ENCODE data around the gene NAALADL2.

- TF ChIP-seq MAZ (IDR thresholded peaks at IDR 0.05; ENCODE audit: borderline replicate concordance, low read depth, low read length) (no peak), RNF2 (IDR thresholded peaks at IDR 0.05; ENCODE audit: borderline replicate concordance, low read depth) (no peak), KDM5A (IDR thresholded peaks at IDR 0.05) (no peak), CTCF (IDR thresholded peaks at IDR 0.05) (no peak), POLR2A (IDR thresholded peaks at IDR 0.05; ENCODE audit: low read length) (no peak), EHMT2 (IDR thresholded peaks at IDR 0.05; ENCODE audit: low read depth) (no peak)
Observed at GRCh38 chr3:174846055-174846454, 13.1 kb upstream of the NAALADL2 start.

Measured in A549 (cell line).